ENCODE measurements around the gene ARHGAP27.

ARHGAP27 gene

DNA sequence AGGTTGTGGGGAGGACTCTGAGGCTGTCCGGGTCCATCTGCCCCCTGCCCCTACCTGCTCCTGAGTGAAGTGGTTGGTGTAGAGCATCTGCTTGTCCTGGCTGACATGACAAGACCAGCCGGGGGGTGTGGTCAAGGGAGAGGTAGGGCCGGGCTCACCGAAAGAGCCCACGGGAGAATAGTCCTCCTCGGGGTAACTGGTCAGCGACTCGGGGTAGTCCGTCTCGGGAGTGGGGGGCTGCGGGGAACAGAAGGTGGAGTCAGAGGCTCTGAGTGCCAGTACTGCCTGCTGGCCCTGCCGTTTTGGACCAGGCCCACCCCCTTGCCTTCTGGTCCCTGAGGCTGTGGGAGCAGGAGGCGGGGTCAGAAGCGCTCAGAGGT is 27.8 kb downstream of the ARHGAP27 start:
- no peak for DNase-seq

DNA sequence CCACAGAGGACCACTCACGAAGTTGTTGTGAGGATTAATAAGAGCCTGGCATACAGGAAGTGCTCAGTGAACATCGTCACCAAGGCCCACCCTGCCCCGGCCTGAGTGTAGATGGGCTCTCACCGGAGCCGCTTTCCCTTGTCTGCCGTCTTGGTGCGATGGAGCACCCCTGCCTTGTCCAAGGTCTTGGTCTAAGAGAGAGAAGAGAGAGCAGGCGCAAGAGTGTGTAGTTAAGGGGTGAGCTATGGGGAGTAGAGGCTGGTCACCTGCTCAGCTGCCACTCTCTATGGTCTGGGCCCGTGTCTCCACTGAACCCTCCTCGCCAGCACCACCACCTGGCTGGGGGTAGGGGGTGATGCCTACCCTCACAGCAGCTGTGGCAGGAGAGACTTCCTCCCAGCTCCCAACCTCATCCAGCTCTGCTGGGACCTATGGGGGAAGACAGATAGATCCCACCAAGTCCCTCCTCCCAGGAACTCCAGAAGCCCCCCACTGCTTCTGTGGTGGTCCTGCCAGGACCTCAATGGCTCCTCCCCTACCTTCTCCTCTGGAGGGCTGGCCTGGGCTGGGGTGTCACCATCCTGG is 28.7 kb downstream of the ARHGAP27 start:
- DNase-seq: no peak

- DNase-seq: no peak
Measured at GRCh38 chr17:45402916-45403315, 29.8 kb downstream of the ARHGAP27 start.

GRCh38 chr17:45398800-45399199 is 33.9 kb downstream of the ARHGAP27 start:
- DNase-seq: no peak

- no peak for DNase-seq
Measured at GRCh38 chr17:45397796-45398195, 34.9 kb downstream of the ARHGAP27 start.

GRCh38 chr17:45396496-45397205 is 36.0 kb downstream of the ARHGAP27 start:
- no peak for DNase-seq

GRCh38 chr17:45395569-45396415 is 36.9 kb downstream of the ARHGAP27 start:
- DNase-seq: no peak

DNA sequence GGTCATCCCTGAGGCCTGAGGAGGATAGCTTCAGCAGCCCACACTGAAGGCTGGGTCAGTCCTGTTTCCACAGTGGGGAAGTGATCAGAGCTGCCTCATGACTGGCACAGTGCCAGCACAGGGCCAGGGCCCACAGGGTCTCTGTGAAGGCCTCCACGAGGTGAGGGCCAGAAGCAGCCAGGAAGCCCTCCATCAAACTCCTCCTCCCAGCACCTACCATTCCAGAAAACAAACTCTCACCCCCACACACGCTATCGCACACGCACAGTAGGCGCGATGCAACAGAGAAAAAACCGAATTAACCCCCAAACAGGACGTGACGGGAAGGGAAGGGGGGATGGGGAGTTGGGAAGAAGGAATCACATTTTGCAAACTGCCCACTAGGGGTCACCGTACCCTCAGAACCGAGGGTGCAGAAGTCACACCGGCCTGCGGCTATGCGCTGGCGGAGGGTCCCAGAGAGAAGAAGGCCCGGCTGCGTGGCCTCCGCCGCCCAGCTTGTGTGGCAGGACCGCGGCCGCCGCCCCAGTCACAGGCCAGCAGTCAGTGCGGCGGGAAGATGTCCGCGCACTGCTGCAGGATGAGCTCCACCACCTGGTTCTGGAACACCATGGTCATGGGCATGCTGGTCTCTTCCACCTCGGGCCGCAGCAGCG is 37.6 kb downstream of the ARHGAP27 start:
- DNase-seq: peak; percentile 41

- DNase-seq: no peak
Measured at GRCh38 chr17:45394564-45394912, 38.1 kb downstream of the ARHGAP27 start.

DNA sequence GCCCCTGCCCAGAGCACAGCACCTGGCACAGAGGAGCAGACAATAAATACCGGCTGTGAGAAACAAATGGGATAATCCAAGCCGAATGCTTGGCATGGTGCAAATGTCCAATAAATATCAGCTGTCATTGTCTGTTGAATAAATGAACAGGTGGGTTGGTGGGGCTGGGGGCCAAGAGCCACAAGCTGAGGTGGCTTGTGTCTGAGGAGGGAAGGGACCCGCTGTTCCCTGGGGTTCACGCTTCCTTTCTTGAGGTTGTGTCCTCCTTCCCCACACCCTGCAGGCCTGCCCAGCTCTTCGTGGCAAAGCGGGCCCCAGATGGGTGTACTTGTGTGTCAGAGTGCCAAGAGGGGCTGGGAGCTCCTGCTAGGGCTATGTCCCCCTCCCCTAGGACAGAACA is 38.6 kb downstream of the ARHGAP27 start:
- no peak for DNase-seq

DNA sequence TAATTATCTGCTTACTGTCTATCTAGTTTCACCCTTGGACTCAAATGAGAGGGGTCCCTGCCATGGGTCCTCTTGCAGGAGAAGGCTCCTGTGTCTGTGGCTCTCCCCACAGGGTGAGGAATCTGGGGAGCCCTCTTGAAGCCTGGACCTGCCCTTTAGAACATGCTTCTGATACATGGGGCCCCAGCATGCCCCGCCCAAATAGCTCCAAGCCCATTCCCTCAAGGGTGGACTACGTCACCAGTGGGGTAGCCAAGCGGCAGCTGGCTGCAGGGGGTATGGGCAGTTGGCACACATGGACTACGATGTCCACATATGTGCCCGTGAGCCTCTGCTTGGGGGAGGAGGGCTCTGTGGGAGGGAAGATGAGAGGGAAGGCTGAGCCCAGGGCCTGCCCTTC is 39.3 kb downstream of the ARHGAP27 start:
- no peak for DNase-seq

GRCh38 chr17:45391918-45392317 is 40.8 kb downstream of the ARHGAP27 start:
- DNase-seq: no peak

DNA sequence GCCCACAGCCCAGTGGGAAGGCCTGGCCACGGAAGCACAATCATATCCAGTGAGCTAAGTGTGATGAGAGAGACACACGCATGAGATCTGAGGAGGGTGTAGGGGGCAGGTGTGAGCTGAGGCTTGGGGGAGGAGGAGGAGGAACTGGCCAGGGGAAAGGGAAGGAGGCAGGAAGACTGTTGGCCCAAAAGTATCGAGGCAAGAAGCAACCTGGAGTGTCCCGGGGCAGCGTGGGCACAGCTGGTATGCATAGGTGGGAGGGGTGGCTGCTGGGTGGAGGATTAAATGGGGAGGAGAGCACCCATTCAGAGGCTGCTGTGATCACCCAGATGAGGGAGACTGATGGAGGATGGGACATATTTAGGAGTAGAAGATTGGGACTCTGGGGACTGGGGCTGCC is 41.4 kb downstream of the ARHGAP27 start:
- no peak for DNase-seq

DNA sequence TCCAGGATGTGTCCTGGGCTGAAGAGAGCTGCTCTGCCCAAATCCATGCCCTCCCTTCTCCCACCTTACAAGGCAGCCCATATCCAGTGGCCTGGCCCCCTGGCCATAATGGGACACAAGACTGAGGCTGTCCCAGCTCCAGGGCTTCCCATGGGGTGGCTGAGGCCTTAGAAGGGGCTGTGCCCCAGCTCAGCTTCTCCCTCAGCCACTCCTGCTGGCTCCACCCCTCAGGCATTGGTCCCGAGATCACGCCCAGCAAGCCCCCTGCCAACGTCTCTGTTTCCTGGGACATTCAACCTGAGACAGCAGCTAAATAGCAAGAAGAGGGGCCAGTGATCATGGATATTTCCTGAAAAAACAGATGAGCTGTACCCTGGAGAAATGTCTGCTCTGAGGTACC is 43.3 kb downstream of the ARHGAP27 start:
- no peak for DNase-seq

- no peak for DNase-seq
Measured at GRCh38 chr17:45388604-45389325, 43.9 kb downstream of the ARHGAP27 start.

GRCh38 chr17:45387739-45388138 is 44.9 kb downstream of the ARHGAP27 start:
- no peak for DNase-seq

- DNase-seq: peak; percentile 26
Measured at GRCh38 chr17:45386178-45386577, 46.5 kb downstream of the ARHGAP27 start.

GRCh38 chr17:45385331-45385997 is 47.2 kb downstream of the ARHGAP27 start:
- DNase-seq: peak; percentile 73

- DNase-seq: no peak
Measured at GRCh38 chr17:45384789-45385262, 47.8 kb downstream of the ARHGAP27 start.

DNA sequence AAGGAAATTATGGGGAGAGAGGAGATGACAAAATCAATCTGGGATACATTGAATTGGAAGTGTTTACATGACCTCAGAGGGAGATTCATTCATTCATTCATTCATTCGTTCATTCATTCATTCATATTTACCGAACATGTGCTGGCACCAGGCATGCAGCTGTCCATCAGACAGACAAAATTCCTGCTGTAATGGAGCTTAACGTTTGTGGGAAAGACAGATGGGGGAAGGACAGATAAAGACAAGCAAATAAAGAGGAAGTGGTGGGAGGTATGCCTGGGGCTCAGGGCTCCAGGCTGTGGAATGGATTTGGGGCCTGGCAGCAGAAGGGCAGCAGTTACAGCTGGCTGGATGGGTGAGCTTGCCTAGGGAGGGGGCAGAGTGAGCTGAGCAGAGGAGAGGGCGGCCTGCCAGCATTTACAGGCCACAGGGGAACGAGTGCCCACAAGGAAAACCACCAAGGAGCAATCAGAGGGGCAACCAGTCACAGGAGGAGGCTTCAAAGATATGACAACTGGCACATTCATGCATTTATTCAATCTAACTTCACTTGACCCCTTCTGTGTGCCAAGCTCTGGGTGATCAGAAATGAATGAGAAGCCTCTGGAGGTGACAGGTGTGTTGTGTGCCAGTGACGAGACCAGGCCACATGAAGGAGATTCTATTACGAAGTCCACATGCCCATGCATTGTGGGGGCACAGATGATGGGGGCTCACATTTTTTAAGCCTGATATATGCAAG is 48.5 kb downstream of the ARHGAP27 start:
- DNase-seq: peak; percentile 86

DNA sequence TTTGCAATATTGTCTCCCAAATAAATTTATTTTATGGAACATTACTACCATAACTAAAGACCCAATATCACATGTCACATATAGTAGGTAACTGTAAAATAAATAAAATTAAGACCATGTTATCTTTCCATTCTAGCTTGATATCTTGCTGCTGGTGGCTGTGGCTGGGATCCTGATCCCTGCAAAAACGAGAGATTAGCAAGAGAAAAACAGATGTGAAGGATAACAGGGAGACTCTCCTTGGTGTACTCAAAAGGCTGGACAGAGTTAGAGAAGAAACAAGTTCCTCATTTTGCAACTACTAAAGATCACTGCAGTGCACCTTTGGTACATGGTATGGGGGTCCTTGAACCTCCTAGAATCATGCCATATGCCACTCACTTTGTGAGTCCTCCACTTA is 49.7 kb downstream of the ARHGAP27 start:
- DNase-seq: peak; percentile 32
